RWPE1 (cell line): Measurements from ENCODE around the gene SYNE1.

Experiments used
- CTCF ChIA-PET: fragments of 350-600 bp; sonication (Branson Sonifier 250); formaldehyde crosslinking; extraction: SDS; loops from one replicate; lab custom pipeline; 2021; lab: Yijun Ruan, JAX
- POLR2A ChIA-PET: fragments of 400-600 bp; formaldehyde crosslinking; extraction: SDS; loops from one replicate; lab custom pipeline; 2020; ENCODE audit warnings: antibody characterized with exemption; ENCODE audit not compliant: low non-redundant PET; lab: Yijun Ruan, JAX
- DNase-seq: peaks from one replicate; pipeline ENCODE4 v3.0.0; 2012; ENCODE audit warnings: low spot score
- H3K27ac ChIP-seq: fragments of 450-650 bp; 2 replicates; pipeline ENCODE4 v1.5.1; 2017
- TF ChIP-seq, protein P1 (sequence below): fragments of 450-650 bp; conservative IDR thresholded peaks from 2 replicates; pipeline ENCODE4 v1.5.1; 2017; ENCODE audit warnings: low read depth, mild to moderate bottlenecking

SYNE1 gene

DNA sequence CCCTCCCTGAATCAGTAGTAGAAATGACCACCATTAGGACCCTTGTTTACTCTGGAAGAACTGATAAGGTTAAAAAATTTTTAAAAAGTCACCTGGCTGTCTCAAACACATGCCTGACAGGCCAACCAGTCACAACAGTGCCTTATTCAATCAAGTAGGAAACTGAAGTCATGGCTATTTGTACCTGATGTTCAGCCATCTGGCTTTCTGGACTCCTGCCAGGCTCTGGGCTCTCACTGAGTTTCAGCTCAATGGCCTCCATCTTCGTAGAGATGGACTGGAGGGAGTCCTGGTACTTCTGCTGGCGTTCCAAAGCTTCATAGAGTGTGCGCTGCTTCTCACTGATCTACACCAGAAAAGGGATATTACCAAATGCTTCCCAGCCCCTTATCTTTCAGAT, 343.8 kb downstream of the SYNE1 start:
- POLR2A ChIA-PET, result no interaction called here
- TF ChIP-seq, protein P1, sequence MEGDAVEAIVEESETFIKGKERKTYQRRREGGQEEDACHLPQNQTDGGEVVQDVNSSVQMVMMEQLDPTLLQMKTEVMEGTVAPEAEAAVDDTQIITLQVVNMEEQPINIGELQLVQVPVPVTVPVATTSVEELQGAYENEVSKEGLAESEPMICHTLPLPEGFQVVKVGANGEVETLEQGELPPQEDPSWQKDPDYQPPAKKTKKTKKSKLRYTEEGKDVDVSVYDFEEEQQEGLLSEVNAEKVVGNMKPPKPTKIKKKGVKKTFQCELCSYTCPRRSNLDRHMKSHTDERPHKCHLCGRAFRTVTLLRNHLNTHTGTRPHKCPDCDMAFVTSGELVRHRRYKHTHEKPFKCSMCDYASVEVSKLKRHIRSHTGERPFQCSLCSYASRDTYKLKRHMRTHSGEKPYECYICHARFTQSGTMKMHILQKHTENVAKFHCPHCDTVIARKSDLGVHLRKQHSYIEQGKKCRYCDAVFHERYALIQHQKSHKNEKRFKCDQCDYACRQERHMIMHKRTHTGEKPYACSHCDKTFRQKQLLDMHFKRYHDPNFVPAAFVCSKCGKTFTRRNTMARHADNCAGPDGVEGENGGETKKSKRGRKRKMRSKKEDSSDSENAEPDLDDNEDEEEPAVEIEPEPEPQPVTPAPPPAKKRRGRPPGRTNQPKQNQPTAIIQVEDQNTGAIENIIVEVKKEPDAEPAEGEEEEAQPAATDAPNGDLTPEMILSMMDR, result no peak
- no peak for DNase-seq
- CTCF ChIA-PET, result no interaction called here
- no peak overlapping the region for H3K27ac ChIP-seq

DNA sequence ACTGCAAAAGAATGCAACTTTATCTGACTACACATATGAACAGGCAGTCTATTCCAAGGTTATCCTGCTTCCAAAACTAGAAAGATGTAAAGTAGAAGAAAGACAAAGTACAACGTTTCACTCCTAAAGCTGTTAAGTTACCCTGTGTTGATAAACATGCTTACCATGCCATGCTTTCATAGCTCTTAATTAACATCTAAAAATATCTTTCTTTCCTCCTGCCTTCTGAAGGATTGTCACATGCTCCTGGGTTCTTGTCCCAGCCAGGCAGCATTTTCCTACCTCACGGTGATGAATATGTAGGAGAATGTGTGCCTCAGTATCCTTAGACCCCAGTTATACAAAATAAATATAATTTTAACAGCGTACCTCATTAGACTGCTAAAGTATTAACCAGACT, 344.6 kb downstream of the SYNE1 start:
- DNase-seq, result no peak
- ChIA-PET POLR2A (no interaction called here), CTCF (interaction anchor here (0.6 kb wide), 1 partner anchor 110 kb away, joined by 3 read pairs; no protein-coding TSS in a partner anchor)
- no peak overlapping the region for H3K27ac ChIP-seq
- TF ChIP-seq, protein P1, result no peak

DNA sequence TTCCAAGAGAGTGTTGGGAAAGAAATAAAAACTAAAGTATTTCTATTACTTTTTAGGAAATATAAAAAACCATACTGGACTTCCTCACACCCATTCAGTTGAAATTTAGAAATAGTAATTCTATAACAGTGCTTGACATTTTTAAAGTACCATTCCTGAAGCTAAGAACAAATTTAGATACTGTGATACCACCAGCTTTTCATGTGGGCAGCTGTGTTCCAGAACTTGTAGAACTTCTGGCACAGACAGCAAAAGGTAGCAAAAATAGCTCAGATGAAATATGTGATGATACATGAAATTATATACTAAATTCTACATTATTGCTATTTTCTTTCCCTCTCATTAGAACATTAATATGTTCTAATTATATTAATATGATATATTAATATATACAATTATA, 346.5 kb downstream of the SYNE1 start:
- no peak overlapping the region for H3K27ac ChIP-seq
- POLR2A ChIA-PET, result no interaction called here
- no peak for DNase-seq
- TF ChIP-seq, protein P1, result no peak
- CTCF ChIA-PET, result interaction anchor here (0.6 kb wide), 1 partner anchor 218 kb away, joined by 3 read pairs; no protein-coding TSS in a partner anchor

DNA sequence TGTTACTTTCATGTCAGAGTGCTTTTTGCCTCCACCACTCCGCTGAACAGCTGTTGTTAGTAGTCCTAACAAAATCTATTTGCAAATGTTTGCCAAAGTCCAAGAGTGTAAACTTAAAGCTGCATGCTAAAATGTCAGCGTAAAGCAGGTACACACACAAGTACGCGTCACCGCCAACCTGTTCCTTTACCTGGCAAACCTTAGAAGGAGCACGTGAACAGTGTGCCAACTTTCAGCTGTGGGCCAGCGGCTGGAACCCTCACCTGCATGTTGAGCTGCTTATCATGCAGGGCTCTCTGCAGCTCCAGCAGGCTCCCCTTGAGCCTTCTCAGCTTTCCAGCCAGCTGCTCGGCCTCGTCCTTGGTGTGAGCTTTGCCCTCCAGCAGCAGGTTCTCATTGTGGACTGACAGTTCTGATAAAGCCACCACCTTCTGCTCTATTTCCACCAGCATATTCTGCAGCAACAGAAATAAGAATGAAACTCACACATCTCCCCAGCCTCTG, 359.3 kb downstream of the SYNE1 start:
- TF ChIP-seq, protein P1, result no peak
- ChIA-PET CTCF (no interaction called here), POLR2A (no interaction called here)
- no peak overlapping the region for H3K27ac ChIP-seq
- DNase-seq, result no peak

DNA sequence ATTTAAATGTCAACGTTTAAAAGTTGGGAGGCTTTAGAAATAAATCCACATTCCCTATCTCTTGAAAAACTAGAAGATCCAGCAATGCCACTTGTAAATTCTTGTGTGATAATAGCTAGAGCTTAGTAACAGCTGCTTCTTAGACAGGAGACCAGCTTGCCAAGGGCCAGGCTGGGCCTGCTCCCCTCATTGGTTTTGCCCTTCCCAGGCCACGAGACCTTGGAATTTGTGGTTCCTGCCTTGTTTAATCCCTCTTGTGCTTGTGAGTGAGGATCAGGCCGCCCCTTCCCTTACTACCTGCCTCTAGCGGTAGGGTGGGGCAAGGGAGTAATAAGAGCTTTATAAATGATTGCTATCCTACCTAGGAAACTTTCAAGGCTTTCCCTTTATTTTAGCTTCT, 363.5 kb downstream of the SYNE1 start:
- H3K27ac ChIP-seq, result no peak overlapping the region
- no peak for DNase-seq
- CTCF ChIA-PET, result interaction anchor here (0.6 to 0.7 kb wide), 2 partner anchors 10 to 826 kb away, joined by 3 read pairs; no protein-coding TSS in a partner anchor
- POLR2A ChIA-PET, result no interaction called here
- TF ChIP-seq, protein P1, result no peak

DNA sequence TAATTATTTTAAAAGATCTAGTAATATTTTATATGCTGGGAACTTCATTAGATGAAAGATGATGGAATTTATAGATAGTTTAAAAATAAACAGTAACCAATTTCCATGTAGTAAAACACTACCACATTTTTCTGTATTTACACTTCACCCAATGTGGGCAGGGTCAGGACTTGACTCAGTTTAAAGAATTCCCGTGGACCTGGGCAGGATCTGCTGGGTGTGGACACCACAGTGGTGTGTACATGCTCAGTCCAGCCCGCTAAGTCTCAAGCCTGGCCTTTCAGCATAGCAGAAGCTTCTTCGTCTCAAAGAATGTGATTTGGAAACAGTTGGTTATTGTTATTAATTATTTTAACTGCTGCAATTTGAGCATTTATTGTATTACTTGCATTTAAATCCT, 364.2 kb downstream of the SYNE1 start:
- TF ChIP-seq, protein P1, result no peak

More for the DNA sequence above, 364.2 kb downstream of the SYNE1 start:
- POLR2A ChIA-PET, result no interaction called here
- no peak overlapping the region for H3K27ac ChIP-seq
- DNase-seq, result no peak
- CTCF ChIA-PET, result interaction anchor here (0.6 to 0.7 kb wide), 2 partner anchors 160 to 707 kb away, joined by 3 to 4 read pairs; no protein-coding TSS in a partner anchor
